Activated CD4-positive, alpha-beta T cell treated with anti-CD3 and anti-CD28 coated beads, Interleukin-2, amount 50 U/mL, for 24 hours (primary cell): Measurements from ENCODE around the gene SUPT20HL2.
"Not testable (repeated sequence)": the region's sequence is repeated elsewhere in the genome, so short reads cannot be mapped to it uniquely, and the experiment has no call there.

Experiments
- DNase-seq, 2 donors: peaks; one replicate each; pipeline ENCODE4 v3.0.0-alpha.2; 2020; ENCODE audit warnings: low read depth in 1 of 2, low spot score in 1 of 2

The SUPT20HL2 gene

GRCh38 chrX:24309580-24310374 lies 4.1 kb downstream of the SUPT20HL2 start:
- not testable (repeated sequence) for DNase-seq

- not testable (repeated sequence) for DNase-seq
These were observed 5.1 kb downstream of the SUPT20HL2 start for GRCh38 chrX:24308803-24309202.

GRCh38 chrX:24306440-24306839 lies 7.4 kb downstream of the SUPT20HL2 start:
- no peak for DNase-seq

GRCh38 chrX:24305905-24306304 lies 8.0 kb downstream of the SUPT20HL2 start:
- DNase-seq = no peak

GRCh38 chrX:24301806-24302205 lies 12.1 kb downstream of the SUPT20HL2 start:
- no peak for DNase-seq

GRCh38 chrX:24301060-24301459 lies 12.8 kb downstream of the SUPT20HL2 start:
- no peak for DNase-seq

- no peak for DNase-seq
These were observed 15.7 kb downstream of the SUPT20HL2 start for GRCh38 chrX:24298191-24298590.

GRCh38 chrX:24294619-24295018 lies 19.2 kb downstream of the SUPT20HL2 start:
- peak in 1 of 2 donors; percentile 0 for DNase-seq

- no peak for DNase-seq
These were observed 20.5 kb downstream of the SUPT20HL2 start for GRCh38 chrX:24293412-24293811.

- DNase-seq = no peak
These were observed 21.5 kb downstream of the SUPT20HL2 start for GRCh38 chrX:24292353-24292752.

GRCh38 chrX:24285082-24285481 lies 28.8 kb downstream of the SUPT20HL2 start:
- DNase-seq = no peak

- no peak for DNase-seq
These were observed 30.6 kb downstream of the SUPT20HL2 start for GRCh38 chrX:24283127-24283794.

- DNase-seq = no peak
These were observed 31.3 kb downstream of the SUPT20HL2 start for GRCh38 chrX:24282381-24283126.

- no peak for DNase-seq
These were observed 36.5 kb downstream of the SUPT20HL2 start for GRCh38 chrX:24277405-24277804.

GRCh38 chrX:24276015-24276414 lies 37.9 kb downstream of the SUPT20HL2 start:
- no peak for DNase-seq

GRCh38 chrX:24271262-24271661 lies 42.6 kb downstream of the SUPT20HL2 start:
- DNase-seq = no peak

- DNase-seq = no peak
These were observed 45.1 kb downstream of the SUPT20HL2 start for GRCh38 chrX:24268786-24269185.

GRCh38 chrX:24266996-24267395 lies 46.9 kb downstream of the SUPT20HL2 start:
- no peak for DNase-seq

GRCh38 chrX:24264383-24264782 lies 49.5 kb downstream of the SUPT20HL2 start:
- DNase-seq = no peak

GRCh38 chrX:24262309-24262708 lies 51.6 kb downstream of the SUPT20HL2 start:
- no peak for DNase-seq
